GM19467 (cell line): ENCODE results near the gene FURIN.
"Not testable (repeated sequence)": the region's sequence is repeated elsewhere in the genome, so short reads cannot be mapped to it uniquely, and the experiment has no call there.

Experiments used
- ATAC-seq: cut with Tn5 transposase; IDR thresholded peaks from one replicate; pipeline ENCODE4 v1.9.1; 2021; ENCODE audit warnings: mild to moderate bottlenecking, moderate library complexity; ENCODE audit not compliant: unreplicated experiment

Gene FURIN

GRCh38 chr15:90868261-90868689, at the start of gene FURIN:
Gene FURIN (plus strand): TSS chr15:90868588. CDS start chr15:90875741, 7,153 bp downstream.
- ATAC-seq = no peak

GRCh38 chr15:90819390-90819789, 49.0 kb upstream of the FURIN start:
- ATAC-seq = no peak

- ATAC-seq = no peak
These were observed 48.5 kb upstream of the FURIN start for GRCh38 chr15:90819850-90820249.

- no peak for ATAC-seq
These were observed 47.9 kb upstream of the FURIN start for GRCh38 chr15:90820481-90820880.

- no peak for ATAC-seq
These were observed 46.0 kb upstream of the FURIN start for GRCh38 chr15:90822204-90822955.

GRCh38 chr15:90823455-90823974, 44.9 kb upstream of the FURIN start:
- no peak for ATAC-seq

GRCh38 chr15:90825115-90825899, 43.1 kb upstream of the FURIN start:
- not testable (repeated sequence) for ATAC-seq

GRCh38 chr15:90826206-90826885, 42.0 kb upstream of the FURIN start:
- not testable (repeated sequence) for ATAC-seq

- no peak for ATAC-seq
These were observed 41.4 kb upstream of the FURIN start for GRCh38 chr15:90826886-90827435.

GRCh38 chr15:90828111-90828510, 40.3 kb upstream of the FURIN start:
- ATAC-seq = no peak

GRCh38 chr15:90829126-90829525, 39.3 kb upstream of the FURIN start:
- ATAC-seq = no peak

- no peak for ATAC-seq
These were observed 38.4 kb upstream of the FURIN start for GRCh38 chr15:90829942-90830440.

GRCh38 chr15:90834626-90835025, 33.8 kb upstream of the FURIN start:
- ATAC-seq = no peak

GRCh38 chr15:90836296-90836871, 32.0 kb upstream of the FURIN start:
- no peak for ATAC-seq

- ATAC-seq = no peak
These were observed 31.3 kb upstream of the FURIN start for GRCh38 chr15:90837094-90837493.

GRCh38 chr15:90838139-90838538, 30.2 kb upstream of the FURIN start:
- ATAC-seq = no peak

GRCh38 chr15:90838544-90838943, 29.8 kb upstream of the FURIN start:
- ATAC-seq = no peak

GRCh38 chr15:90839187-90840071, 29.0 kb upstream of the FURIN start:
- ATAC-seq = peak; percentile 62

- ATAC-seq = no peak
These were observed 28.1 kb upstream of the FURIN start for GRCh38 chr15:90840157-90840855.
